HCT116 (cell line): Measurements from ENCODE around the gene USP48. TPM values are rescaled to one million over a fixed set of nuclear protein-coding genes. Genes with fewer than 3 reads are reported as not detected.

Experiments used
- ATAC-seq: fragments of 200-7000 bp; cut with Tn5 transposase; 2 replicates; pipeline ENCODE4 v1.9.1; 2020; ENCODE audit warnings: mild to moderate bottlenecking, moderate library complexity
- BruUV-seq: library from RNA; stranded (reverse); fragments of 400-500 nt; replicated peaks from 2 replicates; lab custom pipeline; 2021; lab: Mats Ljungman, UMichigan
- CTCF ChIA-PET: fragments of 300-600 bp; sonication (Branson Sonifier 250); formaldehyde crosslinking; loops from one replicate; lab custom pipeline; 2021; ENCODE audit warnings: antibody characterized with exemption; lab: Charles Lee
- POLR2A ChIA-PET: fragments of 300-600, 350-600 bp; sonication (Branson Sonifier 250); formaldehyde crosslinking; loops from one replicate; lab custom pipeline; 2021; ENCODE audit warnings: antibody characterized with exemption; lab: Charles Lee
- RAD21 ChIA-PET, 2 experiments: fragments of 300-600 bp; sonication (Branson Sonifier 250); formaldehyde crosslinking; loops; one replicate each; lab custom pipeline; 2023; ENCODE audit warnings: low total read pairs in 2 of 2; ENCODE audit not compliant: uncharacterized antibody in 2 of 2, unreplicated experiment in 2 of 2, low non-redundant PET in 1 of 2; lab: Charles Lee
- DNase-seq: peaks from one replicate; pipeline ENCODE4 v3.0.0-alpha.2; 2010; ENCODE audit warnings: low read depth, low spot score
- H2AFZ ChIP-seq: fragments of 200-600 bp; shearing (Covaris generic), sonication (generic); 2 replicates; pipeline ENCODE4 v1.6.1; 2017; ENCODE audit warnings: low read depth, mixed run types, mixed read lengths, antibody characterized with exemption, low read length; ENCODE audit not compliant: poor library complexity, severe bottlenecking
- H3K27ac ChIP-seq: 2 replicates; pipeline ENCODE4 v1.5.1; 2012; ENCODE audit warnings: low read depth, low read length
- H3K27me3 ChIP-seq: fragments of 200-600 bp; sonication (generic); 2 replicates; pipeline ENCODE4 v1.6.1; 2016; ENCODE audit warnings: mixed run types, low read length, mixed read lengths; ENCODE audit not compliant: insufficient read depth
- H3K36me3 ChIP-seq, 2 experiments: fragments of 200-500 bp in 1 of 2; fragments of 200-600 bp in 1 of 2; sonication (Bioruptor generic) in 1 of 2; sonication (generic) in 1 of 2; 2 replicates each; pipeline versions ENCODE4 v1.5.1 to v1.6.1; 2014 to 2016; ENCODE audit warnings: low read length in 2 of 2, inconsistent platforms in 1 of 2, mixed read lengths in 1 of 2, mixed run types in 1 of 2; ENCODE audit not compliant: insufficient read depth in 2 of 2, control insufficient read depth in 1 of 2
- H3K4me1 ChIP-seq, 2 experiments: fragments of 200-600 bp in 1 of 2; sonication (generic) in 1 of 2; 2 replicates each; pipeline versions ENCODE4 v1.5.1 to v1.6.1; 2012 to 2017; ENCODE audit warnings: low read length in 2 of 2, inconsistent platforms in 1 of 2, mild to moderate bottlenecking in 1 of 2, mixed read lengths in 1 of 2, mixed run types in 1 of 2, moderate library complexity in 1 of 2; ENCODE audit not compliant: insufficient read depth in 2 of 2, control insufficient read depth in 1 of 2
- H3K4me2 ChIP-seq: fragments of 200-600 bp; sonication (generic); 2 replicates; pipeline ENCODE4 v1.6.1; 2017; ENCODE audit warnings: mixed run types, low read length, mixed read lengths
- H3K4me3 ChIP-seq, 2 experiments: fragments of 200-600 bp in 1 of 2; sonication (generic) in 1 of 2; replicated peaks in 1 of 2; 2 replicates each; pipeline ENCODE4 v1.5.1; 2011 to 2016; ENCODE audit warnings: low read length in 2 of 2, control low read depth in 1 of 2, low read depth in 1 of 2, mild to moderate bottlenecking in 1 of 2, mixed read lengths in 1 of 2, mixed run types in 1 of 2
- H3K79me2 ChIP-seq: fragments of 200-600 bp; sonication (generic); 2 replicates; pipeline ENCODE4 v1.6.1; 2017; ENCODE audit warnings: mild to moderate bottlenecking, mixed run types, low read length, moderate library complexity, mixed read lengths; ENCODE audit not compliant: insufficient read depth
- H3K9ac ChIP-seq: fragments of 200-600 bp; sonication (generic); 2 replicates; pipeline ENCODE4 v1.6.1; 2016; ENCODE audit warnings: low read length, mixed read lengths
- H3K9me2 ChIP-seq: fragments of 200-600 bp; sonication (generic), shearing (Covaris generic); 2 replicates; pipeline ENCODE4 v1.6.1; 2017; ENCODE audit warnings: mixed run types, mild to moderate bottlenecking, moderate library complexity; ENCODE audit not compliant: insufficient read depth
- H3K9me3 ChIP-seq, 2 experiments: fragments of 200-500 bp in 1 of 2; fragments of 200-600 bp in 1 of 2; sonication (Bioruptor generic) in 1 of 2; sonication (generic) in 1 of 2; 2 replicates each; pipeline ENCODE4 v1.6.1; 2014 to 2017; ENCODE audit warnings: low read length in 2 of 2, mixed read lengths in 2 of 2, inconsistent platforms in 1 of 2, low read depth in 1 of 2, mild to moderate bottlenecking in 1 of 2, mixed run types in 1 of 2, moderate library complexity in 1 of 2; ENCODE audit not compliant: control insufficient read depth in 1 of 2, insufficient read depth in 1 of 2
- H4K20me1 ChIP-seq: fragments of 200-600 bp; sonication (generic), shearing (Covaris generic); 2 replicates; pipeline ENCODE4 v1.6.1; 2017; ENCODE audit warnings: mixed run types, mild to moderate bottlenecking, moderate library complexity; ENCODE audit not compliant: insufficient read depth
- CBX3 ChIP-seq: IDR thresholded peaks from 2 replicates; pipeline ENCODE4 v1.6.1; 2012; ENCODE audit warnings: low read depth
- EGR1 ChIP-seq: IDR thresholded peaks from 2 replicates; pipeline ENCODE4 v1.6.1; 2012; ENCODE audit warnings: low read depth
- ELF1 ChIP-seq: IDR thresholded peaks from 2 replicates; pipeline ENCODE4 v1.6.1; 2012; ENCODE audit warnings: low read depth, borderline replicate concordance
- EZH2 ChIP-seq: fragments of 200-600 bp; sonication (generic); IDR thresholded peaks from 2 replicates; pipeline ENCODE4 v1.6.1; 2017; ENCODE audit warnings: antibody characterized with exemption, mixed run types
- JUND ChIP-seq: IDR thresholded peaks from 2 replicates; pipeline ENCODE4 v1.6.1; 2012
- POLR2A ChIP-seq: IDR thresholded peaks from 2 replicates; pipeline ENCODE4 v1.7.0; 2011; ENCODE audit warnings: borderline replicate concordance; ENCODE audit not compliant: insufficient read depth, insufficient read length; ENCODE audit errors: extremely low read depth
- POLR2AphosphoS5 ChIP-seq: IDR thresholded peaks from 2 replicates; pipeline ENCODE4 v1.6.1; 2011; ENCODE audit warnings: mild to moderate bottlenecking, low read depth, low read length, moderate library complexity
- SP1 ChIP-seq: IDR thresholded peaks from 2 replicates; pipeline ENCODE4 v1.6.1; 2012; ENCODE audit warnings: low read depth
- TCF7L2 ChIP-seq: IDR thresholded peaks from 2 replicates; pipeline ENCODE4 v1.7.0; 2011; ENCODE audit warnings: borderline replicate concordance, inconsistent platforms; ENCODE audit not compliant: insufficient read depth, insufficient read length; ENCODE audit errors: extremely low read depth
- YY1 ChIP-seq: IDR thresholded peaks from 2 replicates; pipeline ENCODE4 v1.6.1; 2011; ENCODE audit warnings: low read length, low read depth, moderate library complexity, mild to moderate bottlenecking; ENCODE audit not compliant: insufficient replicate concordance; ENCODE audit errors: extremely low read depth
- ZBTB33 ChIP-seq: IDR thresholded peaks from 2 replicates; pipeline ENCODE4 v1.6.1; 2011; ENCODE audit warnings: mild to moderate bottlenecking, low read length, moderate library complexity; ENCODE audit not compliant: insufficient replicate concordance; ENCODE audit errors: extremely low read depth
- ZNF274 ChIP-seq: fragments of 200-500 bp; sonication (Bioruptor generic); IDR thresholded peaks from 2 replicates; pipeline ENCODE4 v1.6.1; 2014; ENCODE audit warnings: mild to moderate bottlenecking, low read depth, low read length, inconsistent platforms
- intact Hi-C: fragments of 100-400 bp; cut with micrococcal nuclease; formaldehyde crosslinking; loops from 2 replicates; pipeline ENCODE4 v1.10.0; 2022
- total RNA-seq: library from RNA; stranded (reverse); gene quantifications from one replicate; pipeline ENCODE4 v1.2.1, GENCODE V29; 2021; ENCODE audit not compliant: unreplicated experiment
- TF ChIP-seq, protein P1 (sequence below): IDR thresholded peaks from 2 replicates; pipeline ENCODE4 v1.6.1; 2012; ENCODE audit warnings: low read depth
- TF ChIP-seq, protein P2 (sequence below): IDR thresholded peaks from 2 replicates; pipeline ENCODE4 v1.6.1; 2012
- TF ChIP-seq, protein P3 (sequence below), 3 experiments: fragments of 200-600 bp in 1 of 3; sonication (generic) in 1 of 3; IDR thresholded peaks in 2 of 3; conservative IDR thresholded peaks in 1 of 3; 2 replicates each; pipeline ENCODE4 v1.5.1; 2012 to 2017; ENCODE audit warnings: low read depth in 2 of 3, low read length in 2 of 3, antibody characterized with exemption in 1 of 3, borderline replicate concordance in 1 of 3, control low read depth in 1 of 3, mild to moderate bottlenecking in 1 of 3, mixed read lengths in 1 of 3, mixed run types in 1 of 3, moderate library complexity in 1 of 3; ENCODE audit not compliant: insufficient read depth in 1 of 3
- TF ChIP-seq, protein P4 (sequence below): IDR thresholded peaks from 2 replicates; pipeline ENCODE4 v1.6.1; 2012

USP48 gene
- total RNA-seq, 1 experiment from 2014 or later: 54.8 TPM

GRCh38 chr1:21654209-21654608 is 128.7 kb downstream of the USP48 start:
- Histone ChIP-seq H2AFZ (no peak overlapping the region), H3K27me3 (no peaks in the 10 kb centered on the region), H3K4me3 (no peak overlapping the region), H3K9me2 (no peaks in the 10 kb centered on the region), H4K20me1 (no peaks in the 10 kb centered on the region), H3K79me2 (no peaks in the 10 kb centered on the region), H3K9me3 (no peaks in the 10 kb centered on the region), H3K4me2 (no peak overlapping the region), H3K27ac (no peak overlapping the region), H3K36me3 (no peaks in the 10 kb centered on the region), H3K9ac (no peak overlapping the region), H3K4me1 (peaks cover 11 to 46% of the 10 kb centered on the region in 2 experiments)
- CTCF ChIA-PET: interaction anchor here (1.3 kb wide), 1 partner anchor 286 kb away, joined by 3 read pairs; no protein-coding TSS in a partner anchor
- intact Hi-C loops: loop anchor here (10.0 kb wide), 1 partner anchor 139 kb away; no protein-coding TSS in a partner anchor
- RAD21 ChIA-PET: no interaction called here
- BruUV-seq: no TSS peak
- ATAC-seq: no peak
- no peak for TF ChIP-seq CBX3
- TF ChIP-seq, protein P1, sequence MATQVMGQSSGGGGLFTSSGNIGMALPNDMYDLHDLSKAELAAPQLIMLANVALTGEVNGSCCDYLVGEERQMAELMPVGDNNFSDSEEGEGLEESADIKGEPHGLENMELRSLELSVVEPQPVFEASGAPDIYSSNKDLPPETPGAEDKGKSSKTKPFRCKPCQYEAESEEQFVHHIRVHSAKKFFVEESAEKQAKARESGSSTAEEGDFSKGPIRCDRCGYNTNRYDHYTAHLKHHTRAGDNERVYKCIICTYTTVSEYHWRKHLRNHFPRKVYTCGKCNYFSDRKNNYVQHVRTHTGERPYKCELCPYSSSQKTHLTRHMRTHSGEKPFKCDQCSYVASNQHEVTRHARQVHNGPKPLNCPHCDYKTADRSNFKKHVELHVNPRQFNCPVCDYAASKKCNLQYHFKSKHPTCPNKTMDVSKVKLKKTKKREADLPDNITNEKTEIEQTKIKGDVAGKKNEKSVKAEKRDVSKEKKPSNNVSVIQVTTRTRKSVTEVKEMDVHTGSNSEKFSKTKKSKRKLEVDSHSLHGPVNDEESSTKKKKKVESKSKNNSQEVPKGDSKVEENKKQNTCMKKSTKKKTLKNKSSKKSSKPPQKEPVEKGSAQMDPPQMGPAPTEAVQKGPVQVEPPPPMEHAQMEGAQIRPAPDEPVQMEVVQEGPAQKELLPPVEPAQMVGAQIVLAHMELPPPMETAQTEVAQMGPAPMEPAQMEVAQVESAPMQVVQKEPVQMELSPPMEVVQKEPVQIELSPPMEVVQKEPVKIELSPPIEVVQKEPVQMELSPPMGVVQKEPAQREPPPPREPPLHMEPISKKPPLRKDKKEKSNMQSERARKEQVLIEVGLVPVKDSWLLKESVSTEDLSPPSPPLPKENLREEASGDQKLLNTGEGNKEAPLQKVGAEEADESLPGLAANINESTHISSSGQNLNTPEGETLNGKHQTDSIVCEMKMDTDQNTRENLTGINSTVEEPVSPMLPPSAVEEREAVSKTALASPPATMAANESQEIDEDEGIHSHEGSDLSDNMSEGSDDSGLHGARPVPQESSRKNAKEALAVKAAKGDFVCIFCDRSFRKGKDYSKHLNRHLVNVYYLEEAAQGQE: no peak
- TF ChIP-seq POLR2AphosphoS5: no peak
- TF ChIP-seq EGR1: no peak
- TF ChIP-seq POLR2A: no peak
- no peak for TF ChIP-seq ELF1
- TF ChIP-seq ZBTB33: no peak
- TF ChIP-seq TCF7L2: no peak
- no peak for TF ChIP-seq ZNF274
- TF ChIP-seq, protein P2, sequence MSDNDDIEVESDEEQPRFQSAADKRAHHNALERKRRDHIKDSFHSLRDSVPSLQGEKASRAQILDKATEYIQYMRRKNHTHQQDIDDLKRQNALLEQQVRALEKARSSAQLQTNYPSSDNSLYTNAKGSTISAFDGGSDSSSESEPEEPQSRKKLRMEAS: no peak
- no peak for TF ChIP-seq EZH2
- TF ChIP-seq, protein P3, sequence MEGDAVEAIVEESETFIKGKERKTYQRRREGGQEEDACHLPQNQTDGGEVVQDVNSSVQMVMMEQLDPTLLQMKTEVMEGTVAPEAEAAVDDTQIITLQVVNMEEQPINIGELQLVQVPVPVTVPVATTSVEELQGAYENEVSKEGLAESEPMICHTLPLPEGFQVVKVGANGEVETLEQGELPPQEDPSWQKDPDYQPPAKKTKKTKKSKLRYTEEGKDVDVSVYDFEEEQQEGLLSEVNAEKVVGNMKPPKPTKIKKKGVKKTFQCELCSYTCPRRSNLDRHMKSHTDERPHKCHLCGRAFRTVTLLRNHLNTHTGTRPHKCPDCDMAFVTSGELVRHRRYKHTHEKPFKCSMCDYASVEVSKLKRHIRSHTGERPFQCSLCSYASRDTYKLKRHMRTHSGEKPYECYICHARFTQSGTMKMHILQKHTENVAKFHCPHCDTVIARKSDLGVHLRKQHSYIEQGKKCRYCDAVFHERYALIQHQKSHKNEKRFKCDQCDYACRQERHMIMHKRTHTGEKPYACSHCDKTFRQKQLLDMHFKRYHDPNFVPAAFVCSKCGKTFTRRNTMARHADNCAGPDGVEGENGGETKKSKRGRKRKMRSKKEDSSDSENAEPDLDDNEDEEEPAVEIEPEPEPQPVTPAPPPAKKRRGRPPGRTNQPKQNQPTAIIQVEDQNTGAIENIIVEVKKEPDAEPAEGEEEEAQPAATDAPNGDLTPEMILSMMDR (IDR thresholded peaks at IDR 0.05 in 2 of 3, conservative IDR thresholded peaks at IDR 0.05 in 1 of 3; ENCODE audit: borderline replicate concordance in 1 of 3, insufficient read depth in 1 of 3, low read depth in 2 of 3, low read length in 2 of 3): no peak
- TF ChIP-seq YY1: no peak
- TF ChIP-seq JUND: no peak
- TF ChIP-seq SP1: no peak
- TF ChIP-seq, protein P4, sequence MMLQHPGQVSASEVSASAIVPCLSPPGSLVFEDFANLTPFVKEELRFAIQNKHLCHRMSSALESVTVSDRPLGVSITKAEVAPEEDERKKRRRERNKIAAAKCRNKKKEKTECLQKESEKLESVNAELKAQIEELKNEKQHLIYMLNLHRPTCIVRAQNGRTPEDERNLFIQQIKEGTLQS: no peak
- POLR2A ChIA-PET: no interaction called here
- DNase-seq: no peak
